HG03469 (cell line): ENCODE measurements around the gene SPATA16.
"Not testable (repeated sequence)": the region's sequence is repeated elsewhere in the genome, so short reads cannot be mapped to it uniquely, and the experiment has no call there.

Experiments
- ATAC-seq: cut with Tn5 transposase; IDR thresholded peaks from one replicate; pipeline ENCODE4 v1.9.1; 2021; ENCODE audit warnings: mild to moderate bottlenecking, moderate library complexity, moderate number of reproducible peaks; ENCODE audit not compliant: unreplicated experiment

The SPATA16 gene

GRCh38 chr3:173065543-173065981 lies 75.5 kb downstream of the SPATA16 start:
- ATAC-seq, result no peak

GRCh38 chr3:173064631-173065030 lies 76.4 kb downstream of the SPATA16 start:
- no peak for ATAC-seq

- no peak for ATAC-seq
Measured at GRCh38 chr3:173058229-173058628, 82.8 kb downstream of the SPATA16 start.

- no peak for ATAC-seq
Measured at GRCh38 chr3:173055228-173055933, 85.7 kb downstream of the SPATA16 start.

GRCh38 chr3:173049360-173049759 lies 91.7 kb downstream of the SPATA16 start:
- no peak for ATAC-seq

GRCh38 chr3:173045770-173046382 lies 95.2 kb downstream of the SPATA16 start:
- ATAC-seq, result no peak

GRCh38 chr3:173044998-173045397 lies 96.0 kb downstream of the SPATA16 start:
- no peak for ATAC-seq

GRCh38 chr3:173043757-173044156 lies 97.3 kb downstream of the SPATA16 start:
- no peak for ATAC-seq

GRCh38 chr3:173038484-173038871 lies 102.6 kb downstream of the SPATA16 start:
- ATAC-seq, result no peak

- ATAC-seq, result no peak
Measured at GRCh38 chr3:173037840-173038483, 103.1 kb downstream of the SPATA16 start.

- no peak for ATAC-seq
Measured at GRCh38 chr3:173030273-173030672, 110.8 kb downstream of the SPATA16 start.

GRCh38 chr3:173028351-173028750 lies 112.7 kb downstream of the SPATA16 start:
- no peak for ATAC-seq

- ATAC-seq, result no peak
Measured at GRCh38 chr3:173027429-173027828, 113.6 kb downstream of the SPATA16 start.

GRCh38 chr3:173025941-173026340 lies 115.1 kb downstream of the SPATA16 start:
- no peak for ATAC-seq

- no peak for ATAC-seq
Measured at GRCh38 chr3:173021547-173022185, 119.4 kb downstream of the SPATA16 start.

- ATAC-seq, result not testable (repeated sequence)
Measured at GRCh38 chr3:173020128-173020527, 120.9 kb downstream of the SPATA16 start.

GRCh38 chr3:173019378-173019777 lies 121.7 kb downstream of the SPATA16 start:
- no peak for ATAC-seq

GRCh38 chr3:173018758-173019157 lies 122.3 kb downstream of the SPATA16 start:
- ATAC-seq, result no peak

GRCh38 chr3:173013219-173013832 lies 127.7 kb downstream of the SPATA16 start:
- ATAC-seq, result no peak

- ATAC-seq, result no peak
Measured at GRCh38 chr3:173009410-173009809, 131.6 kb downstream of the SPATA16 start.

- ATAC-seq, result no peak
Measured at GRCh38 chr3:173008978-173009377, 132.1 kb downstream of the SPATA16 start.
